HG02938 (cell line): ENCODE results near the gene ERC1.

ENCODE experiments used
- ATAC-seq: cut with Tn5 transposase; IDR thresholded peaks from one replicate; pipeline ENCODE4 v1.9.1; 2021; ENCODE audit warnings: mild to moderate bottlenecking, moderate library complexity; ENCODE audit not compliant: unreplicated experiment

ERC1 gene

DNA sequence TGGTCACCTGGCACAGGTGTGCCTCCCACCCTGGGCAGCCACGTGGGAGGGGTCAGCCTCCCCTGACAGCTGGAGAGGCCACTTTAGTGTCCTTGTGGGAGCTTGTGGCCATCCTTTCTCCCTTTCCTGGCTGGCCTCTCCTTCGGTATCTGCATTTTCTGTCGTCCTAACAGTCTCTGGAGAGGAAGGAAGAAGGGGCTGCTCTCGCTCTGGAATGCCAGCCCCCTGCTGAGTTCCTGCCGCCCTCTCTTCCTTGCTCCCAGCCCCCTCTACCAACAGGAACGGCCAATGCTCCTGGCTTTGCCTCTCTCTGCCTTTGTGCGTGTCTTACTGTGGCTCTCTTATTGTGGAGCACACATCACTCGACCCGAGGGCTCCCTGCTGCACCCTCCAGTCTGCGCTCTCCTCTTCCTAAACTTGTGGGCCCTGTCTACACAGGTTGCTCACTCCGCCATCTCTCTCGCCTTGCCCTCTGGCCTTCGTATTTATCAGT, 532.6 kb downstream of the ERC1 start:
- ATAC-seq: no peak

DNA sequence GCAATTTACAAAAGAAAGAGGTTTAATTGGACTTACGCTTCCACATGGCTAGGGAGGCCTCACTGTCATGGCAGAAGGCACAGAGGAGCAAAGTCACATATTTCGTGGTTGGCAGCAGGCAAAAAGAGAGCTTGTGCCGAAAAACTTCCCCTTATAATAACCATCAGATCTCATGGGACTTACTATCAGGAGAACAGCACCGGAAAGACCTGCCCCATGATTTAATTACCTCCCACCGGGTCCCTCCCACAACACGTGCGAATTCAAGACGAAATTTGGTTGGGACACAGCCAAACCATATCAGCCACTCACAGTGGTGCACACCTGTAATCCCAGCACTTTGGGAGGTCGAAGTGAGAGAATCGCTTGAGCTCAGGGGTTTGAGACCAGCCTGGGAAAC, 534.8 kb downstream of the ERC1 start:
- ATAC-seq: no peak

DNA sequence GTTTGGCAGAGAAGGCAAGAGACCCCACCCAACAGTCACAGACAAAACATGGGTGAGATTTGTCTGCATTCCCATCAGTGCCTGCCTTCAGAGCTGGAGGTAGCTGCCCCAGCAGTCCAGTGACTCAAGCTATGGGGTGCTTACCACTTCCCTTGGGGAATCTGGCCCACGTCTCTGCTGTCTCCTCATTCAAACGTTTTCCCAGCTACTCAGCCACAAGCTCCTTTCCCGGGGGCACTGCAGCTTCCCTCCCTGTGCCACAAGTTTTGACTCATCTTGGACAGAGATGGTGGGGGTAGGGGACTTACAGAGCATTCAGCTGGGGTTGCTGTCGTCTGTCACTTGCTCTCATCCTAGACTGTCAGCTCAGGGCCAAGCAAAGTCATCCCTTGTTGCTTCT, 536.8 kb downstream of the ERC1 start:
- ATAC-seq: no peak

DNA sequence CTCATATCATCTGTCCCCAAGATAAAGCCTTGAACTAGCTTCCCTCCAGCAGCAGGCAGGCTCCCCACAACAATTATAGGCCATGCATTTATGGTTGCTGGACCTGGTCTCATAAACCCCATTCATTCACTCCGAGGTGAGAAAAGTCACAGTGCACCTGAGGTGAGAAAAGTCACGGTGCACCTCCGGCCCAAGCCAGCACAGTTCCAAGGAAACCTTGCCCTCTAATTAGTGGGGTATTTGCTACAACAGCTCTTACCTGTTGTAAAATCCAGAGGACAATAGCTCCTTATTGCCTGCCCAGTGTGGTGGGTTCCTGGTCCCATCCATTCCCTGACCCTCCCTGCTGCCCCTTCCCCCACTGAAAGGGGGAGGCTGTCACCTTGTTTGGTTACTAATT, 537.8 kb downstream of the ERC1 start:
- ATAC-seq: no peak

DNA sequence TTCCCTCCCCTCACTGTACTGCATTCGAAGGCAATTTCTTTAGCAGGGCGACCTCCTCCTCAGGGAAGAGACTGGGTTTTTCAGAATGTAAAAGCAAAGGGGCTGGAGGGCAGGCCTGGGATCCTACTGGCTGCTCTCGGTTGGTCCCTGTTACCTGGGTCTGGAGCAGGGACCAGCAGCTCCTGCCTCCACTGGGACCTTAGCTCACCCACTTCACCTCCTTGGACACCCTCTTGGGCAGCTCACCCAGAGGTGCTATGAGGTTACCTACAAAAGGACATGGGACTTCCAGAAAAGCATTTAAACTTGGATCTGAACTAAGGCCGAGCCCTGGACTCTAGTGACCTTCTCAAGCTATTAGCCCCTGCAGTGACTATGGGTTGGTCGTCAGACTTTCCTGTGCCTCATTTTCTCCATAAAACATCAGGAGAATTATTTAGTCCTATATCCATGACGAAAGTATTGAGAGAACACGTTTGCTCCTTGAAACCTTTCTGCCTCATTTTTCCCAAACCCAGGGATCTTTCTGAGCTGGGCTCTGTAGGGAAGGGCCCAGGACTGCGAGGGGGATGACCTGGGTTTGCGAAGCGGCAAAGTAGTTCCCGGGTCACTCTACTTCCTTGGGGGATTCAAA, 538.3 kb downstream of the ERC1 start:
- ATAC-seq: no peak

DNA sequence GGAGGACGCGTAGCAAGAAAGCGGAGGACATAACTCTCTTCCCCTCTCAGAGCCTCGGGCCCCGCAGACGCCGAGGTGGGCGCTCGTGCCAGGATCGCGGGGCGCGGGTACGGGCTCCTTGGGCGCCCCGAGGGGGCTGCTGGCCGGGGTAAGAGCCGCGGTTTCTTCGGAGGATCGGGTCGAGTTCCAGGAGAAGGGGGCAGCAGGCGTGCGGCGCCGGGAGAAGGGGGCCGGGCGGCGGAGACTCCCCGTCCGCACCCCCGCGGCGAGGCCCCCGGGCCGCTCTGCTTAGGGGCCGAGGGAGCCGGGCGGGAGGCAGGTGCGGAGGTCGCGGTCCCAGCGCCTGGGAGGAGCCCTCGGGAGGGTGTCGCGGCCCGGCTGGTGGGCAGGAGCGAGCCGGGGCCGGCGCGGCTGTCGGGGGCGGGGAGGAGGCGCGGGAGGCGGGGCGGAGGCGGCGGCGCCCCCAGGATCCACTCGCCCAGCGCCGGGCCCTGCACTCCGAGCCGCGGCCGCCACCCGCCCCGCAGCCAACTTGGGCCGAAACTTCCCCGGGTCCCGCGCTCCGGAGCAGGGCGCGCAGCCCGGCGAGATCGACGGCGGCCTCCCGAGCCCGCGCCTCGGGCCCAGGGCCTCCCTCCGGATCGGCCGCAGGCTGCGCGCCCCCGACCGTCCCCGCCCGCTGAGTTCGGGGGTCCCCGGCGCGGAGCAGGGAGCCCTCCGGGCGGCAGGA, 539.0 kb downstream of the ERC1 start:
- ATAC-seq: no peak

DNA sequence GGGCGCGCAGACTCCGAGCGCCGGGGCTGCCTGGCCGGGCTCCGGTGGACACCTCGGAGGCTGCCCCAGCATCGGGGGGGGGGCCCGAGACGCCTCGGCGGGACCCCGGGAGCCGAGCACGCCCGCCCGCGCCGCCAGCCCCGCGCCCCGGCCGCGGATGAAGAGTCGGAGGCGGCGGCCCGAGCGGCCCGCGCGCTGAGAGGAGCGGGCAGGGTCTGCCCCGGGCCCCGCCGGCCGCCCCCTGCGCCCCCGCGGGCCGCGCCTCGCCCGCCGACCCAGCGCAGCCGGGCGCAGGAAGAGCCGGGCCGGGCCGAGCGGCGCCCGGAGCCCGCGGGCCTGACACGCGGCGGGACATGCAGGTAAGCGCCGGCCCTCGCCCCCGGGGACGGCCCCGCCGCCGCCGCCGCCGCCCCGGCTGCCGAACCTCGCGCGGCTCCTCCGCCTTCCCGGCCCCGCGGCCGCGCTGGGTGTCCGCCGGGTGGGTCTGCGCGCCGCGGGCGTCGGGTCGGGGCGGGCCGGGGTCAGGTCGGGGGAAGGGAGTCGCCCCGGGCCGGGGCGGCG, 539.6 kb downstream of the ERC1 start:
- no peak for ATAC-seq

DNA sequence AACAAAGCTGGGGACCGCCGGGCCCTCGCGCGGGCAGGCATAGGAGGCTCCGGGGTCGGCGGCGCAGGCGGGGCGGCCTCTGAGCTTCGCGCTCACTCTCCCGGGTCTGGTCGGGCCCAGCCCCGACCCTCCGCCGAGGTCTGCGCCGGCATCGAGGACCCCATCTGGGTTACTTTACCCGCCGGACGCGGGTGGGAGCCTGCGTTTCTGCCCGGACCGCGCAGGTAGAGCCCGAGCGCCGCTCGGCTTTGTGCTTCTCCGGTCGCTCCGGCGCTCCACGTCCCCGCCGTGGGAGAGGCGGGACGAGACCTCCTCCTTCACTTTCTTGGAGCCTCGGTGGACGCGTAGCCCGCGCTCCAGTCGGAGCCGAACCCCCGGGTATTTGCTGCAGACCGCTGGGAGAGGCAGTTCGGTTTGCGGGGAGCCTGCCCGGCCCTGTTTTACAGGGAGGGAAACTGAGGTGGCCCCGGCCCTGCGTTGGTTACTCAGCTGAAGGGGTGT, 540.2 kb downstream of the ERC1 start:
- no peak for ATAC-seq

DNA sequence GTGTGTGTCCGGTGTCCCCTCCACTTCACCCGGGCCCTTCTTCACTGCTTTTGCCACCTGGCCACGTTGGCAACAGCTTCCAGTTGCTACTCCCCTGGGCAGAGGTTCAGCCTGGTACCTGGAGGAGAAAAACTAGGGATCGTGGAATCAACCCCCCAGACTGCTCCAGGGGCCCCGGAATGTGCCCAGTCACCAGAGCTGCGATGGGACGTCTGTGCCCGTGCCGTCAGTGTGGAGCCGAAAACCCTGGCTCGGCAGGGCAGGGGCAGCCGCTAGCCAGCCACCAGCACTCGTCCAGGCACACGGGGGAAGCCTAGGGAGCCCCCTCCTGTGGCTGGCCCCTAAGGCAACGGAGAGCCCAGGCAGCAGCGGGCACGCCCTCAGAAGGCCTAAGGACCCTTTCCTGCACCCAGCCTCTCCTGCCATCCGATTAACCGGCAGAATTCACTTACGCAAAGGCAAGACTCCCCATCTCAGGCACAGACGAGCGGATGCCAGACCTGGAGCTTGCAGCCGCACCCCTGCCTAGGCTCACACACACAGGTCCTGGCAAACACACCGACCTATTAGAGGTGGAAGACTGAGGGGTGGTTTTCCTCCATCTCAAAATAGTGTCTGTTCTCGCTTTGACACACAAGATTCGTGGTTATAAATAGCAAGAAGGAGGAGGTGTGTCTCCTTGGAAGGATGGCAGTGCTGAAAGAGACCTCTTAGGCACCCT, 540.8 kb downstream of the ERC1 start:
- no peak for ATAC-seq

DNA sequence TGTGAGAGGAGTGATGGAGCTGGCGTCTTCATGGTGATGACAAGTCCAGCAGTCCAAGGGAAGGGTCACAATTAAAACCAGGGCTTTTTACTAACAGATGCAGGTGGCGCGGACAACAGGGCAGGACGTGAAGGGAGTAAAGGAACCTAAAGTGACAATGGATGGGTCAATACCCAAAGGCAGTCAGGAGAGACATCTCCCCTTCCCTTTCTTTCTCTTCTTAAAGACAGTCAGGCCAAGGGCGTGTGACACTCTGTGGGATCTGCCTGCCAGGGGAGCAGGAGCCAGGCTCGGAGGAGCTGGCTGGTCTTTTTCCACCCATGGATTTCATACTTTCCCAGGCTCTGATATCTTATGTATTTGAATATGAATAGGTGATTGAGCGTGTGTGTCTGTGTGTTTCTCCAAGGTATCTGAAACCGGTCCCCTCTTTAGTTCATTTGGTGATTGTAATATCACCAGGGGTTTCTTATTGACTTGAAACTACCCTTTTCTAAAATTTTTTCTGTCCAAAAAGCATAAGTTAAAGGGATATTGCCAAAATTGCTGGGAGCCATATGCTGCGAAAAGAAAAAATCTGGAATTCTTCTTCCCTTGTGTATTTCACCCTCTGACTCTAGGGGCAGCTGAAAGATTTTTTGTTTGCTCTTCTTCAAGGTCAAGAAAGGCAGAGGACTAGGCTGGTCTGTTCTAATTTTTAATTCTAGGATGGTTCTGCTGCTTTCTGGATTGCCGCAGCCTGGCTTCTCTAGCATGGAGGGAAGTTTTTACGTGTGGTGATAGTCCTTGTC, 541.5 kb downstream of the ERC1 start:
- no peak for ATAC-seq

DNA sequence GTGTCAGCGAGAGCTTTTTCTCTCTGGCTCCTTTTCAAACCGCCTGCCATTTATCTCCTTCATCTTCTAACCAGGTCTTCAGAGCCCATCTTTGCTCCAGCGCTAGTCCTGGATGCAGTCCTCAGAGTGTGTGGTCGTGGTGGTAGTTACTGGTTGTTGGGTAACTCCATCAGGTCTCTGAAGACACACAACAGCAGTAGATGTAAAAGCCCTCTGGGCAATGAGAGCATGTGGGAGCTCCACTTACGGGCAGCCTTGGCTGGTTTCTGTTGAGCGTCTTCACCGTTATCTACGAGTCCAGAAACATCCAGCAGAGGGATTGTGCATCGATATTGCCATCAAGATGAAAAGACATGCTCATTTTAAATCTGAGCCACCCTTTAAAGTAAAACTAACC, 542.2 kb downstream of the ERC1 start:
- peak; percentile 20 for ATAC-seq

DNA sequence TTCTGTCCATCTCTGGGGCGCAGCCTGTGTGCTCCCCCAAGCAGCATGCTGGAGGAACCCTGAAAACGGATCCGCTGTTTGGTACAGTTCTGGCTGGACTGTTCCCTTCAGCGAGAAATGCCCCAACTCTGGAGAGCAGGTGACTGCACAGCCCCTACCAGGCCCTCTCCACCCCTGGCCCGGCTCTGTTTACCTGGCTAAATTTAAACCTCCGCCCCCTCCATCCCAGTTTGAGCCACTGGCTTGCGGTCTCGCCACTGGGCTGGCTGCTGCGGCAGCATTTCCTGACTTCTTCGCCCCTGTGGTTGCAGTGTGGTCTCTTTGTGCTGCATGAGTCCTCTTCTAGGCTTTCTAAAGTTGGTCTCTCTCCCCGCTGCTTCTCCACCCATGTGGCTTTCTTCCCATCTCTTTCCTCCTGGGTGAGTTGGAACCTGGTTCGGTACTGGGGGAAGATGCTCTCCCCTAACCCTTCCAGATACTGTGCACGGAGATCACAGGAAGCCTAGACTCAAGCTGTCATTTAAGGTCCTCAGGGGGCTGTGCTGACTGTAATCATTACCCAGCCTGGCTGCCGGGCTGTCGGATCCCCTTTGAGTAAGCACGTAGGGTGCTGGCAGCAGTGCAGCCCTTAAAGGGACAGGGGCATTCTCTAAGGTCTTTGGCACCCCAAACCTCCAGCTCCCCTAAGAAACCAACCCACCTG, 542.7 kb downstream of the ERC1 start:
- peak; percentile 48 for ATAC-seq

DNA sequence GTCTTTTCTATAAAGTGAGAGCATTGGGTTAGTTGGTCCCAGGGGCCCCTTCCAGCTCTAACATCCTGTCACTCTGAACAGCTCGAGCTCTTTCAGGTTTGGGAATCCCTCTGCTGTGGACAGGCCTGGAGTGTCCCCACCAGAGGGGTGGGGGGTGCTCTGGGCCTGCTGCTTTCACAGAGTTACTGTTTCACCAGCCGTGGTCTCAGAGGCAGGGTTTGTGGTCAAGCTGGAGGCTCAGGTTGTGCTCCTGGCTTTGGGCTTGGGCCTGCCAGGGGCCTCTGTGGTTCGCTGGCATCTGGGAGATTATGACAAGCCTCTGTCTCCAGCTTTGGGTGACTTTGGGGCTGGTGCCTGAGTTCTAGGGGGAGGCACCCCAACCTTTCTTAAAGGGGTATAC, 543.7 kb downstream of the ERC1 start:
- no peak for ATAC-seq

DNA sequence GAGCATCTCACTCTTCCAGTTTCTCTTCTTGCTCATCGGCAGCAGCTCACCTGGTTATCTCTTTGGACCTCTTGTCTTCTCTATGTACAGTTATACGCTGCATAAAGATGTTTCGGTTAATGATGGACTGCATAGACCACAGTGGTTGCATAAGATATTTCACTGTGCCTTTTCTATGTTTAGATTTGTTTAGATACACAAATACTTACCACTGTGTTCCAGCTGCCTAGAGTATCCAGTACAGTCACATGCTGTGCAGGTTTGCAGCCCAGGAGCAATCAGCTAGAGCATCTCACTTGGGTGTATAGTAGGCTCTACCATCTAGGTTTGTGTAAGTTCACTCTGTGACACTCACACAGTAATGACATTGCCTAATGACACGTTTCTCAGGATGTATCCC, 545.8 kb downstream of the ERC1 start:
- no peak for ATAC-seq

DNA sequence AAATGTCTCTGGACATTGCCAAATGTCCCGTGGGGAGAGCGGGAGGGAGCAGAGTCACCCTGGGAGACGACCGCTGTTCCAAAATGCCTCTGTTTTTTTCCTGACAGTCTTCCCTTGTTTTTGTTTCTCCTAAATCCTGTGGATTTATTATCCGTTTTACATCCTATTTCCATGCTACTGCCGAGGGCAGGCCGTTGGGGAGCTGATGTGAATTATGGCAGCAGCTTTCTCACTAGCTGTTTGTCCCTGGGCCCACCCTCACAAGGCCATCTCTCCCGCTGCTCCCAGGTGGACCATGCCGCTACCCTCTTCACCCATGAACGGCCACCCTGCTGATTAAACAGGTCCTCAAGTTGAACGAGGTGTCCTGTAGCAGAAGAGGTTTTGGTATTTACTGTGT, 548.1 kb downstream of the ERC1 start:
- ATAC-seq: no peak

DNA sequence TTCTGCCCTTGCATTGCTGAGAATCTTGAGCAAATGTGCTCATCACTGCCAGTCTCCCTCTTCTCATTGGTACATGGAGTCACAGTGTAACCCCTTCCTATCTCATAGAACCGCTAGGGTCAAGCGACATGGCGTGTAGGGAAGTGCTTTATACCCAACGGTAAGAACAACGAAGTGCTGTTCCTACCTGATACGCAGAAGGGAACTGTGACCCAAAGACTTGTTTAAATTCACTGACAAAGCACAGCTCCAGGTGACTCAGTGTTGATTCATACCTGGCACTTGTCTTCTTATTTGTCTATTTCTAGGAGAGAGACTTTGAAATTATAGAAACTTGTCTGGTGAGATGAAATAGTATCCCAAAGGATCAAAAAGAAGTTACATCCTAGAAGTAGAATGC, 549.7 kb downstream of the ERC1 start:
- ATAC-seq: no peak

DNA sequence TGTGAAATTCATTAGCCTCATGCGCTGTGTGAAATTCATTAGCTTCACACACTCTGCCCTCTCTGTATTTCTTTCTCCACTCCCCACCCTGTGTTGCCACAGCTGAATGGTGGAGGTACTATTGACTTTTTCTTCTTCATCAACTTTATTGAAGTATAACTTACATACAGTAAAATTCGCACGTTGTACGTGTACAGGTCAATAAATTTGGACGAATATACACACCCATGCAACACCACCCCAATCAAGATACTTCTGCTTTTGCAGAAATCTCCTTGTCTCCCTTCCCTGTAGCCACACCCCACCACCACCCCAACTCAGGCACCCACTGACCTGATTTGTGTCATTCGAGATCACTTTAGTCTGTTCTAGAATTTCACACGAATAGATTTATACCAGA, 551.6 kb downstream of the ERC1 start:
- no peak for ATAC-seq

DNA sequence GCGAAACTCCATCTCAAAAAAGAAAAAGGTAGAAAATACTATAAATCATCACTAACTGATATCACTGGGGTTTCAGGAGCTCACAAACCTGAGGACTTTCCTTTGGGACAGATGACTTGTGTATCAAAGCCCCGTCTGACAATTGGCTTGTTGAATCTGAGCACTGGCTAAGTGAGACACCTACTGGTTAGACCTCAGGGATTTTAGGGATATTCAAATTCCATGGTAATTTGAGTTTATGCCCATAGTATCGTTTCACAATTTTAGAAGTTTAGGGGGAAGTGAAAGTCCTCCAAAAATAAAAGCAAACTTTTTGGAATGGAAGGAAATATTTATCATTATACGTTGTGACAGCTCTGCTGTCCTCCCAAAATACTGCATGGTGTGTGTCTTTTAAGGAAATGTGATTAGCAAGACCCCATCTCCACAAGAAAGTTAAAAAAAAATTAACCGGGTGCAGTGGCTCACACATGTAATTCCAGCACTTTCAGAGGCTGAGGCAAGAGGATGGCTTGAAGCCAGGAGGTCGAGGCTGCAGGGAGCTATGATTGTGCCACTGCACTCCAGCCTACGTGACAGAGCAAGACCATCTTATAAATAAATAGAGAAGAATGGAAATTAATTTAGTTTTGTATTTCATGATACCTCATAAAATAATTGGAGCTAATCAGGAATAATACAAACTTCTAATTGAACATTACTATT, 554.1 kb downstream of the ERC1 start:
- ATAC-seq: no peak
